Fibroblast of the aortic adventitia (primary cell): ENCODE results near the gene NOLC1. TPM values are rescaled to one million over a fixed set of nuclear protein-coding genes. Genes with fewer than 3 reads are reported as not detected.
A peak's percentile ranks its signal among the peaks of the same experiment; 100 is the strongest.

Source experiments
- DNase-seq: peaks from one replicate; pipeline ENCODE4 v3.0.0-alpha.2; 2010; ENCODE audit warnings: low read depth
- H3K4me3 ChIP-seq: 2 replicates; pipeline ENCODE4 v1.5.1; 2011; ENCODE audit warnings: low read depth, mild to moderate bottlenecking, control low read depth, low read length, moderate library complexity
- total RNA-seq: library from RNA; depleted of rRNA; stranded (reverse); fragments of >200 nt; gene quantifications from 2 replicates; pipeline ENCODE4 v1.2.3, GENCODE V29; 2012; ENCODE audit warnings: low replicate concordance
- TF ChIP-seq, protein P1 (sequence below): IDR thresholded peaks from 2 replicates; pipeline ENCODE4 v1.5.1; 2011; ENCODE audit warnings: mild to moderate bottlenecking, low read length, control low read depth, inconsistent platforms; ENCODE audit not compliant: insufficient read depth

The NOLC1 gene
- total RNA-seq, 1 donor, result 45.3 TPM

DNA sequence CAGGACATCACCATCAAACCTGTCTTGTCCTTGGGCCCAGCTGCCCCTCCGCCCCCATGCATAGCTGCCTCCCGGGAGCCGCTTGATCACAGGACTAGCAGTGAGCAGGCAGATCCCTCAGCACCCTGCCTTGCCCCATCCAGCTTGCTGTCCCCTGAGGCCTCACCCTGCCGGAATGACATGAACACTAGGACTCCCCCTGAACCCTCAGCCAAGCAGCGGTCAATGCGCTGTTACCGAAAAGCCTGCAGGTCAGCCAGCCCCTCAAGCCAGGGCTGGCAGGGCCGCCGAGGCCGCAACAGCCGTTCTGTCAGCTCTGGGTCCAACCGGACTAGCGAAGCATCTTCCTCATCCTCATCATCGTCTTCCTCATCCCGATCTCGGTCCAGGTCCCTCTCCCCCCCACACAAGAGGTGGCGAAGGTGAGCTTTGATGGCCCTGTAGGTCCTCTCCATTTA lies 5.2 kb upstream of the NOLC1 start:
- TF ChIP-seq, protein P1, sequence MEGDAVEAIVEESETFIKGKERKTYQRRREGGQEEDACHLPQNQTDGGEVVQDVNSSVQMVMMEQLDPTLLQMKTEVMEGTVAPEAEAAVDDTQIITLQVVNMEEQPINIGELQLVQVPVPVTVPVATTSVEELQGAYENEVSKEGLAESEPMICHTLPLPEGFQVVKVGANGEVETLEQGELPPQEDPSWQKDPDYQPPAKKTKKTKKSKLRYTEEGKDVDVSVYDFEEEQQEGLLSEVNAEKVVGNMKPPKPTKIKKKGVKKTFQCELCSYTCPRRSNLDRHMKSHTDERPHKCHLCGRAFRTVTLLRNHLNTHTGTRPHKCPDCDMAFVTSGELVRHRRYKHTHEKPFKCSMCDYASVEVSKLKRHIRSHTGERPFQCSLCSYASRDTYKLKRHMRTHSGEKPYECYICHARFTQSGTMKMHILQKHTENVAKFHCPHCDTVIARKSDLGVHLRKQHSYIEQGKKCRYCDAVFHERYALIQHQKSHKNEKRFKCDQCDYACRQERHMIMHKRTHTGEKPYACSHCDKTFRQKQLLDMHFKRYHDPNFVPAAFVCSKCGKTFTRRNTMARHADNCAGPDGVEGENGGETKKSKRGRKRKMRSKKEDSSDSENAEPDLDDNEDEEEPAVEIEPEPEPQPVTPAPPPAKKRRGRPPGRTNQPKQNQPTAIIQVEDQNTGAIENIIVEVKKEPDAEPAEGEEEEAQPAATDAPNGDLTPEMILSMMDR, result no peak
- no peak for DNase-seq
- no peak overlapping the region for H3K4me3 ChIP-seq

DNA sequence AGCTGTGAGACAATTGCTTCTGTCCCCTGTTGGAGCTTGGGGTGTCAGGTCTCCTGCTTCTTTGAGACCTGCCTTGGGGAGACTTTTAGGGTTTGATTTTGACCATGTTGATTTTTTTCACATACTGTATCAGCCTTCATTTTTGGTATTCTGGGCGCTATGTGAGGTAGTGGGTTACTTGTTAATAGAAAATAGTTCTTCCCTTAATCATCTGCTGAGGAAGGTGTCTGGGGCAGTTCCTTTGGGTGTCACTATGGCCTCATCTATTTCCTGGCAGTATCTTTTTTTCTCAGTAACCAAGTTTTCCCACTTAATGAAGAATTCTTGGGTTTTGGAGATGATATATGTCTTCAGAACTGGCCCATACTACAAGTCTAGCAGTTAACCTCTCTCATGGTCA lies 4.6 kb upstream of the NOLC1 start:
- DNase-seq, result no peak
- TF ChIP-seq, protein P1, result no peak
- H3K4me3 ChIP-seq, result no peak overlapping the region

DNA sequence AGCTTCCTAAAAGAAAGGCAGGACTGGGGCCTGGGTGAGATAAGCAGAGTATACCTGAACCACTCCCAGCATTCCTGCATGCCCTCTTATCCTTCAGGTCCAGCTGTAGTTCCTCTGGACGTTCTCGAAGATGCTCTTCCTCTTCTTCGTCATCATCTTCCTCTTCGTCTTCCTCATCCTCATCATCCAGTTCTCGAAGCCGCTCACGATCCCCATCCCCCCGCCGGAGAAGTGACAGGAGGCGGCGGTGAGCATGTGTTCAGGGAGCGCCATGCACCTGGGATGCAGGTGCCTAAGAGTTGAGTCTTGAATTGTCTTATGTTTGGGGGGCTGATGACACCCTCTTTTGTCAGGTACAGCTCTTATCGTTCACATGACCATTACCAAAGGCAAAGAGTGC lies 3.9 kb upstream of the NOLC1 start:
- TF ChIP-seq, protein P1, result no peak
- no peak for DNase-seq

DNA sequence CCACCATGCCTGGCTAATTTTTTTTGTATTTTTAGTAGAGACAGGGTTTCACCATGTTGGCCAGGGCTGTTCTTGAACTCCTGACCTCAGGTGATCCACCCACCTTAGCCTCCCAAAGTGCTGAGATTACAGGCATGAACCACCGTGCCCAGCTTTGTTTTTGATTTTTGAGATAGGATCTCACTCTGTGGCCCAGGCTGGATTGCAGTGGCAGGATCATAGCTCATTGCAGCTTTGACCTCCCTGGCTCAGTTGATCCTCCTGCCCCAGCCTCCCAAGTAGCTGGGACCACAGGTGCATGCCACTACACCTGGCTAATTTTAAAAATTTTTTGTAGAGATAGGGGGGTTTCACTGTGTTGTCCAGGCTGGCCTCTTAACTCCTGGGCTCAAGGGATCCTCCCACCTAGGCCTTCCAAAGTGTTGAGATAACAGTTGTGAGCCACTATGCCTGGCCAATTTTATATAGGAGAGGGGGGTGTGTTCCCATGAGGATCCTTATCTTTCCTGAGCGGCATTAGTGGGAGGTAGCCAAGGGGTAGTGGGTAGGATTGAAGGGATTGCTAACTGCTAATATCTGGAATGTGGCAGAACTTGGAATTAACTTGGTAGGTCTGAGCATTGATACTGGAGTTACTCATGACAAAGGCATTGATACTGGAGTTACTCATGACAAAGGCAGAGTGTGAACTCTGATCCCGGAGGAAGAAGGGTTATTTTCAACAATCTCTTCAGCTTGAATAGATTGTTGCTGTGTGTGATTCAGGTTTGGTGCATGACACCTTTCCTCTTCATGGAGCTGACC lies 1.0 kb upstream of the NOLC1 start:
- H3K4me3 ChIP-seq, result peak overlapping the region; percentile 66
- TF ChIP-seq, protein P1, result no peak
- peak; percentile 90 for DNase-seq

More for the DNA sequence above, 3.9 kb upstream of the NOLC1 start:
- H3K4me3 ChIP-seq, result no peak overlapping the region

DNA sequence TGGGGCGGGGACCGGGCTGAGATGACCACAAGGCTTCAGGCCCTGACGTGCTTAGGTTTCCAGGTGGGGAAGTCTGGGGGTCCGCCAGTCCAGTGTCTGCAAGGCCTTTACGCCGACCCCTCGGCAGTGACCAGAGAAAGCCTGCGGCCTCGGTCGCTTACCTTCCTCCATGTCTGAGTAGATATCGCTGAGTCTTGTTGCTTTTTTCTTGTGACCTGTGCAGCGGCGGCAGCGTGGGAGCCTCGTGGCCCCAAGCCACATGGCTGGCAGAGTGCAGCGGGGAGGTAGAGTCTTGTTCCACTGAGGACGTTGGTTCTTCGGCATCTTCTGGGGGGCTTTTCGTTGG lies 329 bp downstream of the NOLC1 start:
- H3K4me3 ChIP-seq, result peak overlapping the region; percentile 99
- TF ChIP-seq, protein P1, result no peak
- DNase-seq, result no peak

DNA sequence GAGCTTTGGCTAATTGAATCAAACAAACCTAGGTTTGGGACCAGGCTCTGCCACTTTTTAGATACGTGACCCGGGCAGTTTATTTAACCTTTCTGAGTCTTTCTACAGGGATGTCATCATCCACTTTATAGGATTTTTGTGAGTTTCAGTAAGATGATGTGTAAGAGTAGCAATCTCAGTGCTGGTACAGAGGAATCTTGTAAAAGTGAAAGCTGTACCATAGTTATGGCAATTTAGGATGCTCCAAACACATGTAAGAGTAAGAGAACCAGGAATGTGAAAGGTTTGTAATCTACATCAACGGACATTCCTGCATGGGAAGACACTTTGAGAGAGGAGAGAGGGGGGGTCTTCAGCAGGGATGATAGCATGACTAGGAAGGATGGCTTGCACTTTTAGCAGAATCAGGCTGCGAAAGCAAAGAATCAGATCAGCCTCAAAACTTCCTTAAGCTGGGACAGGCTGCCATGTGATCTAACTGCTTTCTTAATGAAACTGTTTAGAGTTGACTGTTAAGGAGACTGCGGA lies 968 bp downstream of the NOLC1 start:
- DNase-seq, result peak; percentile 18
- H3K4me3 ChIP-seq, result peak overlapping the region; percentile 99
- TF ChIP-seq, protein P1, result no peak
